H1 (cell line): ENCODE measurements around the gene ZNF70. TPM values are rescaled to one million over a fixed set of nuclear protein-coding genes. Genes with fewer than 3 reads are reported as not detected.

Experiments
- GTF2F1 ChIP-seq: IDR thresholded peaks from 2 replicates; pipeline ENCODE4 v1.6.1; 2012; ENCODE audit warnings: low read depth, low read length, improper control_type of control experiment, borderline replicate concordance
- JUND ChIP-seq: IDR thresholded peaks from 2 replicates; pipeline ENCODE4 v1.6.1; 2011; ENCODE audit warnings: mild to moderate bottlenecking, improper control_type of control experiment, low read length
- POU5F1 ChIP-seq: IDR thresholded peaks from 2 replicates; pipeline ENCODE4 v1.6.1; 2011; ENCODE audit warnings: low read depth, mild to moderate bottlenecking, low read length, moderate library complexity
- TAF1 ChIP-seq: IDR thresholded peaks from 2 replicates; pipeline ENCODE4 v1.6.1; 2011; ENCODE audit warnings: mild to moderate bottlenecking, low read depth, low read length
- TCF12 ChIP-seq: IDR thresholded peaks from 2 replicates; pipeline ENCODE4 v1.6.1; 2011; ENCODE audit warnings: low read depth, mild to moderate bottlenecking, low read length
- YY1 ChIP-seq: IDR thresholded peaks from 2 replicates; pipeline ENCODE4 v1.6.1; 2011; ENCODE audit warnings: low read depth, mild to moderate bottlenecking, low read length
- polyA plus RNA-seq, 7 experiments: library from polyadenylated mRNA; depleted of rRNA in 3 of 7; stranded (reverse) in 5 of 7; unstranded in 2 of 7; fragments of >200 nt in 5 of 7; fragments of 200-250 nt in 2 of 7; gene quantifications; 1 replicate in 5 of 7; 2 replicates in 1 of 7; 4 replicates in 1 of 7; pipeline versions ENCODE4 v1.2.1 to v1.2.3, GENCODE V29; 2011 to 2013; ENCODE audit warnings: missing spikeins in 2 of 7, mixed read lengths in 2 of 7
- total RNA-seq: library from RNA; stranded (reverse); fragmentation: NEBNext Ultra II Directional; extraction: Animal tissue kit (Norgen Biotek cat#: 25700); gene quantifications from 2 replicates; pipeline ENCODE4 v1.2.1, GENCODE V29; 2021
- TF ChIP-seq, protein P1 (sequence below): fragments of 300-600 bp; sonication (generic); IDR thresholded peaks from 2 replicates; pipeline ENCODE4 v1.7.1; 2012; ENCODE audit warnings: low read length, moderate library complexity, mild to moderate bottlenecking, inconsistent platforms; ENCODE audit not compliant: insufficient replicate concordance

ZNF70 gene
- total and polyA plus RNA-seq, 2 of the 8 experiments (the other 6 are each of a cell fraction or from before 2014, with no cell fraction given) = 1.1 to 2.6 TPM

GRCh38 chr22:23713696-23714595, 37.0 kb downstream of the ZNF70 start (continued):
- TF ChIP-seq TCF12 (no peak), GTF2F1 (no peak), JUND (no peak), YY1 (no peak), TAF1 (no peak), POU5F1 (no peak)
- TF ChIP-seq, protein P1, sequence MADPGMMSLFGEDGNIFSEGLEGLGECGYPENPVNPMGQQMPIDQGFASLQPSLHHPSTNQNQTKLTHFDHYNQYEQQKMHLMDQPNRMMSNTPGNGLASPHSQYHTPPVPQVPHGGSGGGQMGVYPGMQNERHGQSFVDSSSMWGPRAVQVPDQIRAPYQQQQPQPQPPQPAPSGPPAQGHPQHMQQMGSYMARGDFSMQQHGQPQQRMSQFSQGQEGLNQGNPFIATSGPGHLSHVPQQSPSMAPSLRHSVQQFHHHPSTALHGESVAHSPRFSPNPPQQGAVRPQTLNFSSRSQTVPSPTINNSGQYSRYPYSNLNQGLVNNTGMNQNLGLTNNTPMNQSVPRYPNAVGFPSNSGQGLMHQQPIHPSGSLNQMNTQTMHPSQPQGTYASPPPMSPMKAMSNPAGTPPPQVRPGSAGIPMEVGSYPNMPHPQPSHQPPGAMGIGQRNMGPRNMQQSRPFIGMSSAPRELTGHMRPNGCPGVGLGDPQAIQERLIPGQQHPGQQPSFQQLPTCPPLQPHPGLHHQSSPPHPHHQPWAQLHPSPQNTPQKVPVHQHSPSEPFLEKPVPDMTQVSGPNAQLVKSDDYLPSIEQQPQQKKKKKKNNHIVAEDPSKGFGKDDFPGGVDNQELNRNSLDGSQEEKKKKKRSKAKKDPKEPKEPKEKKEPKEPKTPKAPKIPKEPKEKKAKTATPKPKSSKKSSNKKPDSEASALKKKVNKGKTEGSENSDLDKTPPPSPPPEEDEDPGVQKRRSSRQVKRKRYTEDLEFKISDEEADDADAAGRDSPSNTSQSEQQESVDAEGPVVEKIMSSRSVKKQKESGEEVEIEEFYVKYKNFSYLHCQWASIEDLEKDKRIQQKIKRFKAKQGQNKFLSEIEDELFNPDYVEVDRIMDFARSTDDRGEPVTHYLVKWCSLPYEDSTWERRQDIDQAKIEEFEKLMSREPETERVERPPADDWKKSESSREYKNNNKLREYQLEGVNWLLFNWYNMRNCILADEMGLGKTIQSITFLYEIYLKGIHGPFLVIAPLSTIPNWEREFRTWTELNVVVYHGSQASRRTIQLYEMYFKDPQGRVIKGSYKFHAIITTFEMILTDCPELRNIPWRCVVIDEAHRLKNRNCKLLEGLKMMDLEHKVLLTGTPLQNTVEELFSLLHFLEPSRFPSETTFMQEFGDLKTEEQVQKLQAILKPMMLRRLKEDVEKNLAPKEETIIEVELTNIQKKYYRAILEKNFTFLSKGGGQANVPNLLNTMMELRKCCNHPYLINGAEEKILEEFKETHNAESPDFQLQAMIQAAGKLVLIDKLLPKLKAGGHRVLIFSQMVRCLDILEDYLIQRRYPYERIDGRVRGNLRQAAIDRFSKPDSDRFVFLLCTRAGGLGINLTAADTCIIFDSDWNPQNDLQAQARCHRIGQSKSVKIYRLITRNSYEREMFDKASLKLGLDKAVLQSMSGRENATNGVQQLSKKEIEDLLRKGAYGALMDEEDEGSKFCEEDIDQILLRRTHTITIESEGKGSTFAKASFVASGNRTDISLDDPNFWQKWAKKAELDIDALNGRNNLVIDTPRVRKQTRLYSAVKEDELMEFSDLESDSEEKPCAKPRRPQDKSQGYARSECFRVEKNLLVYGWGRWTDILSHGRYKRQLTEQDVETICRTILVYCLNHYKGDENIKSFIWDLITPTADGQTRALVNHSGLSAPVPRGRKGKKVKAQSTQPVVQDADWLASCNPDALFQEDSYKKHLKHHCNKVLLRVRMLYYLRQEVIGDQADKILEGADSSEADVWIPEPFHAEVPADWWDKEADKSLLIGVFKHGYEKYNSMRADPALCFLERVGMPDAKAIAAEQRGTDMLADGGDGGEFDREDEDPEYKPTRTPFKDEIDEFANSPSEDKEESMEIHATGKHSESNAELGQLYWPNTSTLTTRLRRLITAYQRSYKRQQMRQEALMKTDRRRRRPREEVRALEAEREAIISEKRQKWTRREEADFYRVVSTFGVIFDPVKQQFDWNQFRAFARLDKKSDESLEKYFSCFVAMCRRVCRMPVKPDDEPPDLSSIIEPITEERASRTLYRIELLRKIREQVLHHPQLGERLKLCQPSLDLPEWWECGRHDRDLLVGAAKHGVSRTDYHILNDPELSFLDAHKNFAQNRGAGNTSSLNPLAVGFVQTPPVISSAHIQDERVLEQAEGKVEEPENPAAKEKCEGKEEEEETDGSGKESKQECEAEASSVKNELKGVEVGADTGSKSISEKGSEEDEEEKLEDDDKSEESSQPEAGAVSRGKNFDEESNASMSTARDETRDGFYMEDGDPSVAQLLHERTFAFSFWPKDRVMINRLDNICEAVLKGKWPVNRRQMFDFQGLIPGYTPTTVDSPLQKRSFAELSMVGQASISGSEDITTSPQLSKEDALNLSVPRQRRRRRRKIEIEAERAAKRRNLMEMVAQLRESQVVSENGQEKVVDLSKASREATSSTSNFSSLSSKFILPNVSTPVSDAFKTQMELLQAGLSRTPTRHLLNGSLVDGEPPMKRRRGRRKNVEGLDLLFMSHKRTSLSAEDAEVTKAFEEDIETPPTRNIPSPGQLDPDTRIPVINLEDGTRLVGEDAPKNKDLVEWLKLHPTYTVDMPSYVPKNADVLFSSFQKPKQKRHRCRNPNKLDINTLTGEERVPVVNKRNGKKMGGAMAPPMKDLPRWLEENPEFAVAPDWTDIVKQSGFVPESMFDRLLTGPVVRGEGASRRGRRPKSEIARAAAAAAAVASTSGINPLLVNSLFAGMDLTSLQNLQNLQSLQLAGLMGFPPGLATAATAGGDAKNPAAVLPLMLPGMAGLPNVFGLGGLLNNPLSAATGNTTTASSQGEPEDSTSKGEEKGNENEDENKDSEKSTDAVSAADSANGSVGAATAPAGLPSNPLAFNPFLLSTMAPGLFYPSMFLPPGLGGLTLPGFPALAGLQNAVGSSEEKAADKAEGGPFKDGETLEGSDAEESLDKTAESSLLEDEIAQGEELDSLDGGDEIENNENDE = no peak
